PC-3 (cell line): ENCODE results near the gene ARF3. TPM values are rescaled to one million over a fixed set of nuclear protein-coding genes. Genes with fewer than 3 reads are reported as not detected.

Source experiments
- ATAC-seq: fragments of 200-7000 bp; cut with Tn5 transposase; 2 replicates; pipeline ENCODE4 v1.9.1; 2020; ENCODE audit warnings: mild to moderate bottlenecking, moderate library complexity
- BruUV-seq: library from RNA; stranded (reverse); fragments of 400-500 nt; replicated peaks from 2 replicates; lab custom pipeline; 2021; lab: Mats Ljungman, UMichigan
- CTCF ChIA-PET: fragments of 300-600 bp; sonication (Branson Sonifier 250); formaldehyde crosslinking; loops from one replicate; lab custom pipeline; 2022; ENCODE audit warnings: antibody characterized with exemption; lab: Charles Lee
- POLR2A ChIA-PET: fragments of 300-600 bp; sonication (Branson Sonifier 250); formaldehyde crosslinking; loops from one replicate; lab custom pipeline; 2022; ENCODE audit warnings: antibody characterized with exemption; ENCODE audit not compliant: unreplicated experiment; lab: Charles Lee
- DNase-seq: peaks from one replicate; pipeline ENCODE4 v3.0.0-alpha.2; 2015
- H2AFZ ChIP-seq: fragments of 300-600 bp; sonication (generic); 2 replicates; pipeline ENCODE4 v1.6.0; 2016; ENCODE audit warnings: antibody characterized with exemption, low read length
- H3F3A ChIP-seq: fragments of 300-600 bp; sonication (generic); one replicate; pipeline ENCODE4 v1.6.0; 2017; ENCODE audit warnings: antibody characterized with exemption, low read length, control low read depth, mild to moderate bottlenecking; ENCODE audit not compliant: unreplicated experiment
- H3K27ac ChIP-seq: fragments of 300-600 bp; sonication (generic); 2 replicates; pipeline ENCODE4 v1.5.1; 2016; ENCODE audit warnings: mild to moderate bottlenecking, low read length
- H3K27me3 ChIP-seq: fragments of 300-600 bp; sonication (generic); 2 replicates; pipeline ENCODE4 v1.6.1; 2016; ENCODE audit warnings: low read length, mixed read lengths
- H3K36me3 ChIP-seq: fragments of 300-600 bp; sonication (generic); 2 replicates; pipeline ENCODE4 v1.6.1; 2016; ENCODE audit warnings: low read depth, mixed run types, low read length, mixed read lengths
- H3K4me1 ChIP-seq: fragments of 300-600 bp; sonication (generic); 2 replicates; pipeline ENCODE4 v1.5.1; 2016; ENCODE audit warnings: low read length; ENCODE audit not compliant: insufficient read depth
- H3K4me2 ChIP-seq: fragments of 300-600 bp; sonication (generic); 2 replicates; pipeline ENCODE4 v1.6.0; 2016; ENCODE audit warnings: low read length
- H3K4me3 ChIP-seq: fragments of 300-600 bp; sonication (generic); 2 replicates; pipeline ENCODE4 v1.5.1; 2016; ENCODE audit warnings: mild to moderate bottlenecking, low read length, mixed read lengths
- H3K79me2 ChIP-seq: fragments of 300-600 bp; sonication (generic); 2 replicates; pipeline ENCODE4 v1.6.1; 2017; ENCODE audit warnings: low read length, mixed read lengths
- H3K9ac ChIP-seq: fragments of 300-600 bp; sonication (generic); 2 replicates; pipeline ENCODE4 v1.6.0; 2016; ENCODE audit warnings: mild to moderate bottlenecking, low read length
- H3K9me2 ChIP-seq: fragments of 300-600 bp; sonication (generic); replicated peaks from 2 replicates; pipeline ENCODE4 v1.6.1; 2016; ENCODE audit warnings: mixed run types, low read length, mixed read lengths
- H3K9me3 ChIP-seq: fragments of 300-600 bp; sonication (generic); 2 replicates; pipeline ENCODE4 v1.6.1; 2016; ENCODE audit warnings: low read length, mixed read lengths
- H4K20me1 ChIP-seq: fragments of 300-600 bp; sonication (generic); 2 replicates; pipeline ENCODE4 v1.6.1; 2016; ENCODE audit warnings: low read length, mixed read lengths
- CTCF ChIP-seq: fragments of 300-600 bp; sonication (generic); conservative IDR thresholded peaks from 2 replicates; pipeline ENCODE4 v1.5.1; 2017; ENCODE audit warnings: antibody characterized with exemption, low read depth, mild to moderate bottlenecking, low read length
- EZH2 ChIP-seq: fragments of 300-600 bp; sonication (generic); IDR thresholded peaks from one replicate; pipeline ENCODE4 v1.6.1; 2017; ENCODE audit warnings: antibody characterized with exemption, mild to moderate bottlenecking, low read length; ENCODE audit not compliant: unreplicated experiment
- EZH2phosphoT487 ChIP-seq: fragments of 300-600 bp; sonication (generic); IDR thresholded peaks from 2 replicates; pipeline ENCODE4 v1.6.1; 2018; ENCODE audit warnings: mild to moderate bottlenecking, antibody characterized with exemption, low read length, borderline replicate concordance
- intact Hi-C: fragments of 100-400 bp; cut with micrococcal nuclease; formaldehyde crosslinking; loops from 2 replicates; pipeline ENCODE4 v1.9.0; 2023
- total RNA-seq: library from RNA; depleted of rRNA; stranded (reverse); fragments of >200 nt; gene quantifications from 2 replicates; pipeline ENCODE4 v1.2.3, GENCODE V29; 2014

ARF3 gene
- total RNA-seq, 1 experiment from 2014 or later, result 85.5 TPM

- TF ChIP-seq EZH2, result no peak
- TF ChIP-seq CTCF, result peak; percentile 33; the same call in 1 of the 2 replicates
- TF ChIP-seq EZH2phosphoT487, result 0 out of 2 replicates have a peak, but pooled peaks have one; percentile 4
- Histone ChIP-seq H3K9me3 (no peaks in the 10 kb centered on the region), H3K4me3 (peak within 1 kb of the TSS; percentile 67), H3K4me1 (peaks cover 29% of the 10 kb centered on the region), H3K36me3 (no peaks in the 10 kb centered on the region), H2AFZ (peak within 1 kb of the TSS; percentile 74), H3K4me2 (peak within 1 kb of the TSS; percentile 94), H3K27ac (no peak within 1 kb of the TSS), H3K27me3 (peaks cover 52% of the 10 kb centered on the region), H3K9me2 (no peaks in the 10 kb centered on the region), H3K79me2 (no peaks in the 10 kb centered on the region), H3K9ac (no peak within 1 kb of the TSS), H4K20me1 (no peaks in the 10 kb centered on the region), H3F3A (no peaks in the 10 kb centered on the region)
- ATAC-seq (peak; percentile 48), DNase-seq (no peak)
- CTCF ChIA-PET, result no interaction called here
- POLR2A ChIA-PET, result no interaction called here
- intact Hi-C loops, result no loop called here
- no TSS peak for BruUV-seq
Observed at GRCh38 chr12:48978291-48978740, 21.0 kb upstream of the ARF3 start, which contains the start of gene WNT1. WNT1 (plus strand) TSS chr12:48978322; CDS start chr12:48978651, 329 bp downstream.

GRCh38 chr12:48977290-48978281, 20.3 kb upstream of the ARF3 start:
- peaks cover 29% of the 10 kb centered on the region for H3K4me1 ChIP-seq
- no peak overlapping the region for H3K27ac ChIP-seq
- TF ChIP-seq EZH2phosphoT487 (no peak), CTCF (peak; percentile 75)
- peak overlapping the region; percentile 94 for H3K4me2 ChIP-seq
- H3K79me2 ChIP-seq, result no peaks in the 10 kb centered on the region
- H4K20me1 ChIP-seq, result no peaks in the 10 kb centered on the region
- BruUV-seq, result no TSS peak
- peak; percentile 47 for DNase-seq
- no peaks in the 10 kb centered on the region for H3K9me3 ChIP-seq
- peaks cover 52% of the 10 kb centered on the region for H3K27me3 ChIP-seq
- peak; percentile 37 for ATAC-seq
- no peaks in the 10 kb centered on the region for H3F3A ChIP-seq
- peak overlapping the region; percentile 67; the same call in 1 of the 2 replicates for H3K4me3 ChIP-seq
- CTCF ChIA-PET, result no interaction called here
- intact Hi-C loops, result no loop called here
- no peaks in the 10 kb centered on the region for H3K36me3 ChIP-seq
- no peak overlapping the region for H2AFZ ChIP-seq
- H3K9me2 ChIP-seq, result no peaks in the 10 kb centered on the region
- POLR2A ChIA-PET, result no interaction called here
- no peak overlapping the region for H3K9ac ChIP-seq
